ENCODE results near the gene MRPL20. TPM values are rescaled to one million over a fixed set of nuclear protein-coding genes. Genes with fewer than 3 reads are reported as not detected.
"Not testable (repeated sequence)": the region's sequence is repeated elsewhere in the genome, so short reads cannot be mapped to it uniquely, and the experiment has no call there.

MRPL20 gene
- total and polyA plus RNA-seq, 5 donors, result 121 to 190 (median 135) TPM

- Histone ChIP-seq H3K27me3 (ENCODE audit: control insufficient read depth, insufficient read depth) (no peaks in the 10 kb centered on the region), H3K4me1 (ENCODE audit: control insufficient read depth, insufficient read depth, low read length) (peaks cover 6% of the 10 kb centered on the region), H3K4me3 (ENCODE audit: low read length) (no peak overlapping the region), H3K9me3 (ENCODE audit: control insufficient read depth, low read length) (no peaks in the 10 kb centered on the region), H3K27ac (ENCODE audit: low read length) (peak overlapping the region; percentile 48)
- 32% methylated on average over 5 of the region's 5 CpGs for WGBS
- intact Hi-C loops (cut with DNase I), result no loop called here
- peak; percentile 32 to 42 for ATAC-seq
- peak; percentile 89 to 92 (median 91) for DNase-seq
Measured at GRCh38 chr1:1431845-1432273, 24.8 kb upstream of the MRPL20 start.

- 37% methylated on average over 18 of the region's 18 CpGs for WGBS
- Histone ChIP-seq H3K9me3 (ENCODE audit: control insufficient read depth, low read length) (no peaks in the 10 kb centered on the region), H3K4me3 (ENCODE audit: low read length) (no peak overlapping the region), H3K27ac (ENCODE audit: low read length) (peak overlapping the region; percentile 74), H3K4me1 (ENCODE audit: control insufficient read depth, insufficient read depth, low read length) (peaks cover 6% of the 10 kb centered on the region), H3K27me3 (ENCODE audit: control insufficient read depth, insufficient read depth) (no peaks in the 10 kb centered on the region)
- DNase-seq (peak; percentile 57 to 76 (median 68)), ATAC-seq (no peak)
- intact Hi-C loops (cut with DNase I), result no loop called here
Measured at GRCh38 chr1:1430992-1431844, 24.1 kb upstream of the MRPL20 start.

- Histone ChIP-seq H3K9me3 (ENCODE audit: control insufficient read depth, low read length) (no peaks in the 10 kb centered on the region), H3K4me1 (ENCODE audit: control insufficient read depth, insufficient read depth, low read length) (peaks cover 6% of the 10 kb centered on the region), H3K27me3 (ENCODE audit: control insufficient read depth, insufficient read depth) (no peaks in the 10 kb centered on the region), H3K27ac (ENCODE audit: low read length) (peak overlapping the region; percentile 74), H3K4me3 (ENCODE audit: low read length) (no peak overlapping the region)
- ATAC-seq (peak; percentile 30 to 49), DNase-seq (peak; percentile 83 to 94 (median 94))
- WGBS, result 22% methylated on average over 35 of the region's 35 CpGs
- intact Hi-C loops (cut with DNase I), result no loop called here
Measured at GRCh38 chr1:1430114-1430982, 23.3 kb upstream of the MRPL20 start.

GRCh38 chr1:1429671-1430073, 22.6 kb upstream of the MRPL20 start:
- ATAC-seq (no peak), DNase-seq (peak in 2 of 3 donors; percentile 54 to 72)
- 60% methylated on average over 6 of the region's 6 CpGs for whole genome bisulfite sequencing
- Histone ChIP-seq H3K4me1 (ENCODE audit: control insufficient read depth, insufficient read depth, low read length) (peaks cover 6% of the 10 kb centered on the region), H3K27ac (ENCODE audit: low read length) (peak overlapping the region; percentile 39), H3K27me3 (ENCODE audit: control insufficient read depth, insufficient read depth) (no peaks in the 10 kb centered on the region), H3K9me3 (ENCODE audit: control insufficient read depth, low read length) (no peaks in the 10 kb centered on the region), H3K4me3 (ENCODE audit: low read length) (no peak overlapping the region)
- intact Hi-C loops (cut with DNase I), result no loop called here

- H3K9me3 ChIP-seq (ENCODE audit: control insufficient read depth, low read length); H3K4me3 ChIP-seq (ENCODE audit: low read length); H3K4me1 ChIP-seq (ENCODE audit: control insufficient read depth, insufficient read depth, low read length); ATAC-seq; H3K27me3 ChIP-seq (ENCODE audit: control insufficient read depth, insufficient read depth); intact Hi-C loops (cut with DNase I); H3K27ac ChIP-seq (ENCODE audit: low read length): not testable (repeated sequence)
- WGBS, result 97% methylated on average over 6 of the region's 6 CpGs
- DNase-seq, result peak in 1 of 3 donors; percentile 9
Measured at GRCh38 chr1:1428967-1429366, 21.9 kb upstream of the MRPL20 start.

- intact Hi-C loops (cut with DNase I), result no loop called here
- ATAC-seq (no peak), DNase-seq (peak in 2 of 3 donors; percentile 57 to 65)
- H3K4me1 ChIP-seq (ENCODE audit: control insufficient read depth, insufficient read depth, low read length), result peaks cover 6% of the 10 kb centered on the region
- no peaks in the 10 kb centered on the region for H3K27me3 ChIP-seq (ENCODE audit: control insufficient read depth, insufficient read depth)
- H3K9me3 ChIP-seq (ENCODE audit: control insufficient read depth, low read length), result no peaks in the 10 kb centered on the region
- no peak overlapping the region for H3K27ac ChIP-seq (ENCODE audit: low read length)
- 74% methylated on average over 19 of the region's 19 CpGs for WGBS
- no peak overlapping the region for H3K4me3 ChIP-seq (ENCODE audit: low read length)
Measured at GRCh38 chr1:1428174-1428573, 21.1 kb upstream of the MRPL20 start.

GRCh38 chr1:1427820-1428148, 20.7 kb upstream of the MRPL20 start:
- DNase-seq, result no peak
- intact Hi-C loops (cut with DNase I), result no loop called here
- peaks cover 6% of the 10 kb centered on the region for H3K4me1 ChIP-seq (ENCODE audit: control insufficient read depth, insufficient read depth, low read length)

GRCh38 chr1:1427106-1427819, 20.2 kb upstream of the MRPL20 start:
- peaks cover 4% of the 10 kb centered on the region for H3K4me1 ChIP-seq (ENCODE audit: control insufficient read depth, insufficient read depth, low read length)
- H3K27ac ChIP-seq (ENCODE audit: low read length), result no peak overlapping the region
- WGBS, result 15% methylated on average over 66 of the region's 66 CpGs
- H3K27me3 ChIP-seq (ENCODE audit: control insufficient read depth, insufficient read depth), result no peaks in the 10 kb centered on the region
- ATAC-seq (peak in 1 of 2 donors; percentile 25), DNase-seq (peak; percentile 41 to 71 (median 63))
- intact Hi-C loops (cut with DNase I), result no loop called here
- H3K9me3 ChIP-seq (ENCODE audit: control insufficient read depth, low read length), result no peaks in the 10 kb centered on the region
- H3K4me3 ChIP-seq (ENCODE audit: low read length), result peak overlapping the region; percentile 74

More at GRCh38 chr1:1427820-1428148, 20.7 kb upstream of the MRPL20 start:
- no peak for ATAC-seq
- peak overlapping the region; percentile 74 for H3K4me3 ChIP-seq (ENCODE audit: low read length)
- no peaks in the 10 kb centered on the region for H3K27me3 ChIP-seq (ENCODE audit: control insufficient read depth, insufficient read depth)
- no peak overlapping the region for H3K27ac ChIP-seq (ENCODE audit: low read length)
- H3K9me3 ChIP-seq (ENCODE audit: control insufficient read depth, low read length), result no peaks in the 10 kb centered on the region
- WGBS, result 0% methylated on average over 17 of the region's 22 CpGs

GRCh38 chr1:1426496-1427105, 19.5 kb upstream of the MRPL20 start:
- Histone ChIP-seq H3K9me3 (ENCODE audit: control insufficient read depth, low read length) (no peaks in the 10 kb centered on the region), H3K4me3 (ENCODE audit: low read length) (no peak overlapping the region), H3K27ac (ENCODE audit: low read length) (no peak overlapping the region), H3K4me1 (ENCODE audit: control insufficient read depth, insufficient read depth, low read length) (peaks cover 3% of the 10 kb centered on the region), H3K27me3 (ENCODE audit: control insufficient read depth, insufficient read depth) (no peaks in the 10 kb centered on the region)
- intact Hi-C loops (cut with DNase I), result no loop called here
- DNase-seq (peak in 2 of 3 donors; percentile 16 to 55), ATAC-seq (no peak)
- WGBS, result 47% methylated on average over 19 of the region's 19 CpGs

- 59% methylated on average over 33 of the region's 33 CpGs for WGBS
- intact Hi-C loops (cut with DNase I), result no loop called here
- DNase-seq (peak in 2 of 3 donors; percentile 41 to 59), ATAC-seq (no peak)
- Histone ChIP-seq H3K4me1 (ENCODE audit: control insufficient read depth, insufficient read depth, low read length) (peaks cover 3% of the 10 kb centered on the region), H3K9me3 (ENCODE audit: control insufficient read depth, low read length) (no peaks in the 10 kb centered on the region), H3K4me3 (ENCODE audit: low read length) (no peak overlapping the region), H3K27me3 (ENCODE audit: control insufficient read depth, insufficient read depth) (no peaks in the 10 kb centered on the region), H3K27ac (ENCODE audit: low read length) (no peak overlapping the region)
Measured at GRCh38 chr1:1425753-1426495, 18.8 kb upstream of the MRPL20 start.
